Limb (tissue), 2 donors: Measurements from ENCODE around the gene LMX1B.

Source experiments
- DNase-seq, 2 donors: peaks; one replicate each; pipeline ENCODE4 v3.0.0-alpha.2; 2016; ENCODE audit errors: extremely low spot score in 2 of 2

Gene LMX1B

DNA sequence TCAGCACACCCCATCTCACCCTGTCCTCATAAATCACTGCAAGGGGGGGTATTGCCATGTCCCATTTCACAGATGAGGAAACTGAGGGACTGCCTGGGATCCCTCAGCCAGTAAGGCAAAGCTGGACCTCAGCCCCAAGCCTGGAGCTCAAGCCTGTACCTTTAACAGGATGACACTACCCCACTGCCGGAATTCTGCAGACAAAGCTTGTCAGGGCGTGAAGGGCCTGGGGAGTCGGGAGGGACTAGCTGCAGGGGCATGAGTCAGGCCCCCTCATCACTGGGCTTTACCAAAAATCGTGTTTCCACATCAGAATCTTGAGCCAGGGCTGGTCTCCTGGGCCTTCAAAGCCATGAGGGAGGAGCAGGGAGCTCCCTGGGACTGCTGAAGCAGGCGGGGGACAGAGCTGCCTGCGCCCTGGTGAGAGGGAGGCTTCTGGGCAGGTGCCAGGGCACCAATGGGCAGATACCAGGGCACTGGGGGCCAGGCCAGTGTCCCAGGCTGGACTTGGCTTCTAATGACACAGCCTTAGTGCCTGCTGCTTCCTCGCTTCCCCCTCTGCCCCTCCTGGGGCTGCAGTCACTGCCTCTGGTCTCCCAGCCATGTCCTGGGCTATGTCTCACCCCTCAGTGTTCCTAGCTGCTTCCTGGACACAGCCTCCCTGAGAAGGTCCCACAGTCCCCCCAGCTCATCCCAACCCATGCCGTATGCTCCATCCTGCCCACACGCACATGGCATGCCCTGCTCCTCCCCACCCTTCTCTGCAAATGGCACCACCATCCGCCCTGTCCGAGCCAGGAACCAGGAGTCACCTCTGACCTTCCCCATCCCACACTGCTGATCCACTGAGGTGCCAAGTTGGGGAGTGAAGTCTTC lies 80.7 kb downstream of the LMX1B start:
- DNase-seq = peak in 1 of 2 donors; percentile 27

DNA sequence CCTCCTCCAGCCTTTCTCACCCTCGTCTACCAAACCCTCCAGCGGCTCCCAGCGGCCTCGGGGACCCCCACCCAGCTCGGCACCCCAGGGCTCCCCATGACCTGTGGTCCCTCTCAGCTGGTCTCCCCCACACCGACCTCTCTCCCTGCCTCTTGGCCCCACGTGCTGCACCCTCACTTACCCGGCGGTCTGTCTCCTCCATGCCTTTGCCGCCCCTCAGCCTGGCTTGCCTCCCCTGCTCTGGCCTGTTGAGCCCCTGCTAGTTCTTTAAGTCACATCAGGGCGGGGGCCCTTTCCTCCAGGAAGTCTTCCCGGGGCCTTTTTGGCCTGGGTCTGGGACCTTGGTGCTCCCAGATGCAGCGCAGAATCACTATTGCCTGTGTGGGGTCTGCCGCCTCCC lies 81.5 kb downstream of the LMX1B start:
- DNase-seq = peak in 1 of 2 donors; percentile 24

GRCh38 chr9:126695701-126696400 lies 82.1 kb downstream of the LMX1B start:
- DNase-seq = peak in 1 of 2 donors; percentile 27

- peak in 1 of 2 donors; percentile 27 for DNase-seq
Measured at GRCh38 chr9:126696401-126697145, 82.8 kb downstream of the LMX1B start.

DNA sequence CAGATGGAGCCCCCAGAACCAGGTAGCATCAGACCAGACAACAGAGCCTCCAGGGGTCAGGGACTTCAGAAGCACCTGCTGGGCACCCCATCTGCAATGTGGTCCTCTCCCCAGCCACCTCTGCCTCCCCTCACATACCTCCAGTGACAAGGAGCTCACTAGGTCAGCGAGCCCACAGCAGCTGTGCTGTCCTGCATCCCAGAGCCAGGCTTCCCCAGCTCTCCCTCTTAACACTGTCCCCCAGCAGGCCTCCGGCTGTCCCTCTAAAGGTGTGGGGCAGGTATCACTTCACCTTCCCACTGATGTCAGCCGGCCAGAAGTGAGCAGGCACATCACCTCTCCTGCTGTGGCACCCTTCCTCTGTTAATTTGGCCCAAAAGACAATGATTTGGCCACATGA lies 83.6 kb downstream of the LMX1B start:
- DNase-seq = no peak

DNA sequence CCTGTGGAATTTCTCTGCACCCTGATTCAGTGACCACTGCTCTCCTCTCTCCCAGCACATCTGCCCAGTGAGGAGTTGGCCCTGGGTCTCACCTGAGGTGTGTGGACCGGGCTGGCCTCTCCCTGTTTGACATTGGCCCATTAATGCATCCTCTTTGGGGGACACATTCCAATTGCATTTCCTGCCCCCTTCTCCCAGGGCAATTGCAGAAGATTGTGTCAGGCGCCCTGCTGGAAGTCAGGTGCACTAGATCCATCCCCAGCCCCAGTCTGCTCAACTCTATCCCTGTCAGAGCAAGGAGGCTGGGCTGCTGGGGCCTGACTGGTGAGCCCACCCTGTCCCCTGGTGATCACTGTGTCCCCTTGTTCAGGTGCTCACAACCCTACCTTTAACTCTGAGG lies 84.5 kb downstream of the LMX1B start:
- DNase-seq = no peak

DNA sequence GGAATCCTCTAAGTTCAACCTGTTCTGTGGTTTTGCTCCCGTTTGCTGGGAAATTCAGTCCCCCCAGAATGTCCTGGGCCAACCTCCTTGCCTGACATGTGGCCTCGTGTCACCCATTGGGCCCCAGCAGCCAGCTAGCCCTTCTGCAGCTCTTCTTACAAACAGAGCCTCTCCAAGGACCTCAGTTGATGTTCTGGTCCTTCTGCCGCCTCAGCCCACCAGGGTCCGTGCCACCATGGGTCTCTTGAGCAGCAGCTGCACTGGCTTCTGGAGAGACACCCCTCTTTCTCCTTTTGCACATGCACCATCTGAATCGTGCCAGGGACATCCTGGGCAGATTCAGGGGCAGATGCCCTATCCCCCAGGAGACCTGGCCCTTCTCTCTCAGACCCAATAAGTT lies 85.0 kb downstream of the LMX1B start:
- no peak for DNase-seq

DNA sequence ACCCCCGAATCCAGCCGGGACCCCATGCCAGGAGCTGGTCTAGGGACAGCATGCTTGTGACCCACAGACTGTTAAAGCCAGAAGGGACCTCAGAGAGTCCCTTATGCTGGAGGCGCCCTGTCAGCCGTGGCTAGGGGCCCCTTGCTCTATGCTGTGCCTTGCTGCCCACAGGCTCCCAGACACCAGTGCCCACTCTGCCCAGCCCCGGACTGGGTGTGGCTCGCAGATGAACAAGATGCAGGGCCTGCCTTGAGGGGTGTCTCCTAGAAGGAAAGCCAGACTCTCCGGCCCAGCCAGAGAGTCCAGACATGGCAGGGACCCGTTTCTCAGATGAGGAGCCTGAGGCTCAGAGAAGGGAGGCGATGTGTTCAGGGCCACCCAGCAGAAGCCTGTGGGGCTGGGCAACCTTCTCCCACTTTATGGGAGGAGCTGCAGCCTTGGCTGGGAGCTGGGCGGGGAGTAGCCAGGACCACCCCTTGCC lies 85.7 kb downstream of the LMX1B start:
- peak in 1 of 2 donors; percentile 34 for DNase-seq

- peak in 1 of 2 donors; percentile 29 for DNase-seq
Measured at GRCh38 chr9:126700296-126700695, 86.6 kb downstream of the LMX1B start.

DNA sequence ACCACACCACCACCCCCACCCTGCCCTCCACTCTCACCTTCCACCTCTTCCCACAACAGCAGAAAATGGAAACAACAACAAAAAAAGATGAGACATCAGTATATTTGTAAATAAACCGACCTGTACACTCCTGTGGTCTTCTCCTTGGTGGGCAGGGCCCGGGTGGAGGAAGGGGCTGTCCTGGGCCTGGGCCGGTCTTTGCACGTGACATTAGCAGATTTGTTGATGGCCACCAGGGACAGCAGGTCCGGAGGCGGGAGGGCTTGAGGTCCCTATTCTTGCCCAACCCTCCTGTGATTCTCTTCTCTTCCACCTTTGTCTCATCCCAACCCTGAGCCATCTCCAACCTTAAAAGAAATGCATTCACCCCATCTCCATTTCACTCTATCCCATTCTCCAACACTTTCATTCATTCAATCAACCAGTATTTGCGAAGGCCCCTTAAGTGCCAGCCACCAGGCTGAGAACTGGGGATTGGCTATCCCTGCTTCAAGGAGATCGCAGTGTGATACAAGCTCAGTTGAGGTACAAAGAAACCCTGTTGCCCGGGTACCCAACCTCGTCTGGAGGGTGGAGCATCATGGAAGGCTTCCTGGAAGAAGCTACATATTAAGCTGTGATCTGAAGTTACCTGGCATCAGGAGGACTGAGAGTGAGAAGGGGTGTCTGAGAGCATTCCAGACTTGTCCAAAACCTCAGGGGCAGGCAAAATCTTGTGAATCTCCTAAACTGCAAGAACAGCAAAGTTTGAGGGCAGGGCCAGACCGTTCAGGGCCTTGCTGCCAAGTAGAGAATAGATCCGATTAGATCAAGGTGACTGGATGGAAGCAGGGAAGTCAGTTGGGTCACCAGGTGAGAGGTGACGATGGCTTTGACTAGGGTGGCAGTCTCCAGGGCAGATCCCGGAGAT lies 87.4 kb downstream of the LMX1B start:
- DNase-seq = no peak

DNA sequence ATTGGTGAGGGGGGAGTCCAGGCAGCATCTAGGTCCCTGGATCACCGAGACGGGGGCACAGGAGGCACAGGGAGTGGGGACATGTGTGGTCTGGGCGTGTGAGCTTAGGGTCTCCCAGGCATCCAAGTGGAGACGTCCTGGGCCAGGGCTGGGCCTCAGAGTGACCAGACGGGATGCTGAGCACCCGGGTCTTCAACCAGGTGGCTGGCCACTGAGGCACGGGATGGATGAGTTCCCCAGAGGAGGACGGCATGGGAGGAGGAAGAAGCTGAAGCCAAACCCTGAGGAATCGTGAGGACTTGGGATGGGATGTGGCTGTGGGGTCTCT lies 88.0 kb downstream of the LMX1B start:
- peak in 1 of 2 donors; percentile 21 for DNase-seq

GRCh38 chr9:126702151-126703001 lies 88.6 kb downstream of the LMX1B start:
- DNase-seq = peak in 1 of 2 donors; percentile 53

DNA sequence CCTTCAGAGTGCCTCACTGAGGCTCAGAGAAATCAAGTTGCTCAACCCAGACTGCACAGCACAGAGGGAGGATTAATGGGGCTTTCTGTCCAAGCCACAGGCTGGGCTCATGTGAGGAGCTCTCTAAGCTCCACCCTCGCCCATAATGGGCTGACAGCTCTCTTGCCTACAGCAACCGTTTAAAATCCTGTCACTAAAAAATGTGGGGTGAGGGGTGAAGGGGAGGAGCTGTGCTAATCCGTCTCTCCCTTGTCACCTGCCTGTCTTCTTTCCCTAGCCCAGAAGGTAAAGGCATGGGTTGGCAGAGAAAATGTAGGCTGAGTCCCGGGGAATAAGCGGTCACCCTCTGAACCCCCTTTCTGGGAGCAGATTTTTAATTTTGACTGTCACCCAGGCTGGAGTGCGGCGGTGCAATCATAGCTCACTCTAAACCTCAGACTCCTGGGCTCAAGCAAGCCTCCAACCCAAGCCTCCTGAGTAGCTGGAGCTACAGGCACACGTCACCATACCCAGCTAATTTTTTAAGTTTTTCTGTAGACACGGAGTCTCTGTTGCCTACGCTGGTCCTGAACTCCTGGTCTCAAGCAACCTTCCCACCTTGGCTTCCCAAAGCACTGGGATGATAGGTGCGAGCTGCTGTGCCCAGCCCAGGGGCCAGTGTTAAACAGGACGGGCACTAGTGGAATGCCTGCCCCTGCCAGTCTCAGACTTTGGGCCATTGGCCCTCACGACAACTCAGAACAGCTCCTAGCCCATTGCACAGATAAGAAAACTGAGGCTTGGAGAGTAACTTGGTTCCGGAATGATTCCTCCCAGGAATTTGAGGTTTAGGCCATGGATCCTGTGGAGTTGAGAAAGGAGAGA lies 89.5 kb downstream of the LMX1B start:
- peak in 1 of 2 donors; percentile 23 for DNase-seq

DNA sequence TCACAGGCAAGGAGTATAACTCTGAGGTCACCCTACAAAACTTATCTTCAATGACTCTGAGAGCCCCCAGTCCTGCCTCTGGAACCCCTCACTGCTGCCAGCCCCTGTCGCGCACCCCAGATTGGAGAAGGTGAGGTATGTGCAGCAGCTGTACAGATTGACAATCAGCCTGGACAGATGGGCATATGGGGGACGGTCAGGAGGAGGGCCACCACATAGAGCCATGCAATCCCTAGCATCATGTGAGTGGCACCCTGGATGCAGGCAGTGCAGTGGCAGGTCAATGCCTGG lies 90.1 kb downstream of the LMX1B start:
- no peak for DNase-seq

DNA sequence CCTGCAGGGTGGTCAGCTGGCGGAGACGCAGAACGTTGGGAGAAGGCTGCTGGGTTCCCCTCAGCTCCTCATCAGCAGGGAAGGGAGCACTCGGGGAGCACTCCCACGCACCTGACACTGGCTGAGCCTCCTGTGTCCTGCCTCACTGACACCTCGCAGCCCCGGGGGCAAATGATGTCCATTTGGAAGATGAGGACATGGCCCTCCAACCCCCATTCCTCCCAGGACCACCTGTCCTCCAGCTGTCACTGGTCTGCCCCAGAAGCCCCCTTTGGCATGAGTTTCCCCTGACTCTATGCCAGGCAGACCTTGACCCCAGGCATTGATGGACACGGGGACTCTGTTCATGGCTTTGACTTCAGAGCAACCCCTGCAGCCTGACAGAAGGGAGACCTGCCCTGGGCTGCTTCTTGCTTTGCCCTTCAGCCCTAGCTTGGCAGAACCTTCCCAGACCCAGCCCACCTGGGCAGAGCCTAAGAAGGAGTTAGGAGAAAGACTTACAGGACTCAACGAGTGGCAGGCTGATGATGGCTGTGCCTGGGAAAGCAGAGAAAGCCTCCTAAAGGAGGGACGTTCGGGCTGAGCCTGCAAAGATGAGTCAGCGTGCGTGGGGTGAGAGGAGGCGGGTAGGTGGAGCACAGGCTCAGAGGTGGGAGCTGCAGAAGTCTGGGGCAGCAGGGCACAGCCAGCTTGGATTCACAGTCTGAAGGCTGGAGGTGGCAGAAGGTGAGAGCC lies 90.6 kb downstream of the LMX1B start:
- DNase-seq = peak in 1 of 2 donors; percentile 41

GRCh38 chr9:126704892-126705766 lies 91.4 kb downstream of the LMX1B start:
- DNase-seq = peak; percentile 64 to 90
